ENCODE measurements around the gene IRF3. TPM values are rescaled to one million over a fixed set of nuclear protein-coding genes. Genes with fewer than 3 reads are reported as not detected.

Gene IRF3
- total and polyA plus RNA-seq, 12 donors: 23.2 to 328 (median 64.4) TPM

DNA sequence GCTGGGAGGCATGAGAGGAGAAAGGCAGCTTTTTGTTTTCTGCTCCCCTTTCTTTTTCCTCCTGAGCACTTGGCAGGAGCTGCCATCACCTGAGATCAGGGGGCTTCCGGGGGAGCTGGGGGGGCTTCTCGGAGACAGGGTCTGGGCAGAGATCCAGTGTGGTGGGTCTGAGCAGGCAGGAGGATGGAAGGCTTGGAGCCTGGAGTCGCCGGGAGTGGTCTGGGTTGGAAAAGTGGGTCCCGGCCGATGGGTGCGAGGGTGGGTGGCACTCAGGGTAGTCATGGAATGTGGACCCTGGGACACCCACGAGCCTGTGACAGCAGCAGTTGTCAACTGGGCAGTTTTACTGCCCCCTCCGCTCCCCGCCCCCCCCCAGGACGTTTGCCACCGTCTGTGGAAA lies 21.5 kb upstream of the IRF3 start:
- Histone ChIP-seq H3K27me3 (no peaks in the 10 kb centered on the region), H3K9me3 (replicated peaks in 1 of 3) (no peaks in the 10 kb centered on the region), H3K36me3 (replicated peaks in 1 of 2) (peaks cover 0 to 43% of the 10 kb centered on the region in 2 donors), H3K4me3 (no peak overlapping the region), H3K27ac (peak overlapping the region in 1 of 5 donors; percentile 47), H3K4me1 (replicated peaks in 1 of 2) (peaks cover 5 to 29% of the 10 kb centered on the region in 2 donors)
- intact Hi-C loops (cut with DNase I): no loop called here
- 64 to 90% (median 78%) methylated on average over 7 to 12 of the region's 12 CpGs for WGBS, 4 donors
- no peak for DNase-seq
- TF ChIP-seq CTCF (IDR thresholded peaks at IDR 0.05) (no peak), POLR2A (IDR thresholded peaks at IDR 0.05) (no peak)

DNA sequence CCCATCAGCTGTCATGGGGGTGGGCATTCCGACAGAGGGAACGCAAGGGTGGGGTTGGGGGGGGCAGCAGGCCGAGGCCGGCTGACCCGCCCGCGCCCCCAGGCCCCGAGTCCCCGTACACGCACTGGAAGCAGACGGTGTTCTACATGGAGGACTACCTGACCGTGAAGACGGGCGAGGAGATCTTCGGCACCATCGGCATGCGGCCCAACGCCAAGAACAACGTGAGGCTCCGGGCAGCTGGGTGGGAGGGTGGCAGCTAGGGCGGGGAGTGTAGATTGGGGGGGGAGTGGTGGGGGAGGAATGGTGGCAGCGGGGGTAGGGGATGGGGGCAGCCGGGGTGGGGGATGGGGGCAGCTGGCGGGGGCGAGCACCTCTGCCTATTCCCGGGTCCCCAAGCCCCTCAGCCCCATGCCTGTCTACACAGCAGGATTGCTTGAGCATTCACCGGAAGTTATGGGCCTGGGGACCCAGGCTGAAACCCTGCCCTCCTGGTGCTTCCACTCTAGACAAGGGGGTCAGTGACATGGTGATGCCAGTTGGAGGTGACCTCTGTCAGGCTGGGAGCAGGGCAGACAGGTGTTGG lies 20.9 kb upstream of the IRF3 start:
- no peak overlapping the region for H3K27ac ChIP-seq
- H3K9me3 ChIP-seq (replicated peaks in 1 of 3): no peaks in the 10 kb centered on the region
- peaks cover 10 to 33% of the 10 kb centered on the region in 2 donors for H3K4me1 ChIP-seq (replicated peaks in 1 of 2)
- no peak overlapping the region for H3K4me3 ChIP-seq
- no peak for TF ChIP-seq CTCF (IDR thresholded peaks at IDR 0.05)
- TF ChIP-seq POLR2A (IDR thresholded peaks at IDR 0.05): no peak
- intact Hi-C loops (cut with DNase I): no loop called here
- no peaks in the 10 kb centered on the region for H3K27me3 ChIP-seq
- WGBS, 4 donors: 89 to 94% (median 92%) methylated on average over 5 to 27 of the region's 27 CpGs; no CpG with 5 or more reads in 1 of the 4 donors
- DNase-seq: peak in 1 of 7 donors; percentile 37
- H3K36me3 ChIP-seq (replicated peaks in 1 of 2): peaks cover 0 to 48% of the 10 kb centered on the region in 2 donors

GRCh38 chr19:49685845-49686332 lies 20.2 kb upstream of the IRF3 start:
- Histone ChIP-seq H3K4me1 (replicated peaks in 1 of 2) (peaks cover 15 to 33% of the 10 kb centered on the region in 2 donors), H3K36me3 (replicated peaks in 1 of 2) (peaks cover 0 to 54% of the 10 kb centered on the region in 2 donors), H3K4me3 (no peak overlapping the region), H3K27me3 (no peaks in the 10 kb centered on the region), H3K27ac (no peak overlapping the region), H3K9me3 (replicated peaks in 1 of 3) (no peaks in the 10 kb centered on the region)
- DNase-seq: peak in 6 of 7 donors; percentile 29 to 54 (median 36)
- WGBS, 4 donors: 53 to 63% (median 58%) methylated on average over 8 to 23 of the region's 23 CpGs
- intact Hi-C loops (cut with DNase I): no loop called here
- TF ChIP-seq CTCF (IDR thresholded peaks at IDR 0.05) (no peak), POLR2A (IDR thresholded peaks at IDR 0.05) (no peak)

- Histone ChIP-seq H3K27ac (no peak overlapping the region), H3K4me3 (no peak overlapping the region), H3K9me3 (replicated peaks in 1 of 3) (no peaks in the 10 kb centered on the region), H3K36me3 (replicated peaks in 1 of 2) (peaks cover 0 to 58% of the 10 kb centered on the region in 2 donors), H3K4me1 (replicated peaks in 1 of 2) (peaks cover 21 to 33% of the 10 kb centered on the region in 2 donors), H3K27me3 (no peaks in the 10 kb centered on the region)
- intact Hi-C loops (cut with DNase I): no loop called here
- TF ChIP-seq CTCF (IDR thresholded peaks at IDR 0.05) (no peak), POLR2A (IDR thresholded peaks at IDR 0.05) (no peak)
- 79 to 86% (median 83%) methylated on average over 9 to 13 of the region's 13 CpGs for WGBS, 4 donors
- DNase-seq: no peak
Observed at GRCh38 chr19:49684983-49685553, 19.4 kb upstream of the IRF3 start.
